Fibroblast of villous mesenchyme (primary cell): Measurements from ENCODE around the gene CDSN. TPM values are rescaled to one million over a fixed set of nuclear protein-coding genes. Genes with fewer than 3 reads are reported as not detected.

Source experiments
- DNase-seq: peaks from one replicate; pipeline ENCODE4 v3.0.0-alpha.2; 2010; ENCODE audit warnings: low read depth
- H3K4me3 ChIP-seq: 2 replicates; pipeline ENCODE4 v1.5.1; 2011; ENCODE audit warnings: low read depth, mild to moderate bottlenecking, low read length
- total RNA-seq: library from RNA; depleted of rRNA; stranded (reverse); fragments of >200 nt; gene quantifications from 2 replicates; pipeline ENCODE4 v1.2.3, GENCODE V29; 2012
- TF ChIP-seq, protein P1 (sequence below): IDR thresholded peaks from 2 replicates; pipeline ENCODE4 v1.5.1; 2012; ENCODE audit warnings: low read depth, mild to moderate bottlenecking, low read length; ENCODE audit not compliant: insufficient read depth

CDSN gene
- total RNA-seq, 1 donor = not detected

DNA sequence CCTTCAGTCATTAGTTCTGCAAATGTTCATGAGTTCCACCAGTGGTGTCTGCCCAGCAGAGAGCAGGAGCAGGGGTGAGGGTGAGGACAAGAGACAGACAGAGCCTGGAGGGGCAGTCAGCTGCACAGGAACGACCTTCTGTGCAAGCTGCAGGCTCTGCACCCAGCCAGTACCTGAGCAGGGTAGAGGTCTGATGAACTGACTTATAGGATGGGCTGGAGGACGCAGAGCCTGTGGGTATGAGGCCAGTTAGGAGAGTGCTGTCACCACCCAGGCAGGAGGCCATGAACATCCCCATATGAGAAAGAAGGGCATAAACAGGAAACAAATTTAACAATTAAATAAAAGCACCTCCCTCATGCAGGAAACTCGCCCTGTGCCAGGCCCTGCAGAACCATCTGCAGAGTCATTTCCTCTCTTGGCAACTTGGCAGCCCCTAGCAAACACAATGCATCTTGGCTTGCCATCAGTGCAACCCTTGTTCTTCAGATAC, 25.8 kb downstream of the CDSN start:
- no peak overlapping the region for H3K4me3 ChIP-seq
- TF ChIP-seq, protein P1, sequence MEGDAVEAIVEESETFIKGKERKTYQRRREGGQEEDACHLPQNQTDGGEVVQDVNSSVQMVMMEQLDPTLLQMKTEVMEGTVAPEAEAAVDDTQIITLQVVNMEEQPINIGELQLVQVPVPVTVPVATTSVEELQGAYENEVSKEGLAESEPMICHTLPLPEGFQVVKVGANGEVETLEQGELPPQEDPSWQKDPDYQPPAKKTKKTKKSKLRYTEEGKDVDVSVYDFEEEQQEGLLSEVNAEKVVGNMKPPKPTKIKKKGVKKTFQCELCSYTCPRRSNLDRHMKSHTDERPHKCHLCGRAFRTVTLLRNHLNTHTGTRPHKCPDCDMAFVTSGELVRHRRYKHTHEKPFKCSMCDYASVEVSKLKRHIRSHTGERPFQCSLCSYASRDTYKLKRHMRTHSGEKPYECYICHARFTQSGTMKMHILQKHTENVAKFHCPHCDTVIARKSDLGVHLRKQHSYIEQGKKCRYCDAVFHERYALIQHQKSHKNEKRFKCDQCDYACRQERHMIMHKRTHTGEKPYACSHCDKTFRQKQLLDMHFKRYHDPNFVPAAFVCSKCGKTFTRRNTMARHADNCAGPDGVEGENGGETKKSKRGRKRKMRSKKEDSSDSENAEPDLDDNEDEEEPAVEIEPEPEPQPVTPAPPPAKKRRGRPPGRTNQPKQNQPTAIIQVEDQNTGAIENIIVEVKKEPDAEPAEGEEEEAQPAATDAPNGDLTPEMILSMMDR = no peak
- no peak for DNase-seq

- H3K4me3 ChIP-seq = no peak overlapping the region
- TF ChIP-seq, protein P1 = no peak
- peak; percentile 21 for DNase-seq
These were observed 27.3 kb downstream of the CDSN start for GRCh38 chr6:31092769-31093505.

DNA sequence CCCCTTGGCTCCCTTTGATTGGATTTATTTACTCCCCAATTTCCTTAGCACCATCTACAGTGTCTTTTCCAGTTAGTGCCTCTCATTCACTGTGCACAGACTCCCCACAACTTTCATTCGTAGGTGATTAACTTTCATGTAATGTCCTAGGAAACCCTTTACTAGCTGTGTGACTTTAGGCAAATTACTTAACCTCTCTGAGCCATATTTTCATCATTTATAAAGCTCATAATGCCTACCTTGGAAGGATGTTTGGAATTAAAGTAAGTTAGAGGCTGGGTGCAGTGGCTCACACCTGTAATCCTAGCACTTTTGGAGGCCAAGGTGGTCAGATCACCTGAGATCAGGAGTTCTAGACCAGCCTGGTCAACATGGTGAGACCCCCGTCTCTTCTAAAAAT, 28.0 kb downstream of the CDSN start:
- no peak for DNase-seq
- TF ChIP-seq, protein P1 = no peak
- H3K4me3 ChIP-seq = no peak overlapping the region

GRCh38 chr6:31091680-31092079, 28.6 kb downstream of the CDSN start:
- DNase-seq = no peak
- no peak overlapping the region for H3K4me3 ChIP-seq
- TF ChIP-seq, protein P1 = no peak

DNA sequence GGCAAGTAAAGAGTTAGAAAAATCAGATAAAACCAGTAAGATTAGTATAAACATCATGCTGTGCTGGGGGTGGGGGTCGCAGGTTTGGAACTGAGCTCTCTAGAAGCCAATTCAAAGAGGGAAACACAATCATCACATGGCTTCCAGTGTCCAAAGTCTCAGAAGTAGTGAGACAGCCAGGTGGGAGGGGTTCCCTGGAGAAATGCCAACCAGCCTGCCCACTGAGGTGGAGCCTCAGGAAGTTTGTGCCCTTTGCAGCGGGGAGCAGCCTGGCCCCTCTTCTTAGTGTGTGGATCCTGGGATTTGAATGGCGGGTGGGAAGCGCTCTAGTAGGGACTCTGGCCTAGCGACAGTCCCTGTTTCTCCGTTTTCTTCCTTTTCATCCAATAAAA, 29.3 kb downstream of the CDSN start:
- no peak overlapping the region for H3K4me3 ChIP-seq
- TF ChIP-seq, protein P1 = no peak
- DNase-seq = no peak

- no peak overlapping the region for H3K4me3 ChIP-seq
- DNase-seq = no peak
- TF ChIP-seq, protein P1 = no peak
These were observed 29.8 kb downstream of the CDSN start for GRCh38 chr6:31090275-31090972.
